Transverse colon (tissue), 4 donors: ENCODE data around the gene B4GALT2. TPM values are rescaled to one million over a fixed set of nuclear protein-coding genes. Genes with fewer than 3 reads are reported as not detected.

Source experiments
- DNase-seq: peaks from one replicate; pipeline ENCODE4 v3.0.0-alpha.2; 2019
- H3K27ac ChIP-seq, 4 donors: fragments of 200-600 bp; sonication (generic); 2 replicates each; pipeline ENCODE4 v1.5.1; 2016 to 2018; ENCODE audit warnings: inconsistent platforms in 4 of 4
- H3K27me3 ChIP-seq: fragments of 200-600 bp; sonication (generic); 2 replicates; pipeline ENCODE4 v1.5.1; 2017; ENCODE audit warnings: inconsistent platforms
- H3K36me3 ChIP-seq, 4 donors: fragments of 200-600 bp; sonication (generic); 2 replicates each; pipeline ENCODE4 v1.5.1; 2017 to 2019; ENCODE audit warnings: inconsistent platforms in 4 of 4
- H3K4me1 ChIP-seq, 4 donors: fragments of 200-600 bp; sonication (generic); 2 replicates each; pipeline ENCODE4 v1.5.1; 2017 to 2020; ENCODE audit warnings: inconsistent platforms in 4 of 4
- H3K4me3 ChIP-seq, 4 donors: fragments of 200-600 bp; sonication (generic); 1 replicate in 1 of 4; 2 replicates in 3 of 4; pipeline versions ENCODE4 v1.5.1 to v1.6.1; 2017 to 2019; ENCODE audit warnings: inconsistent platforms in 4 of 4
- H3K9me3 ChIP-seq, 2 donors: fragments of 200-600 bp; sonication (generic); 2 replicates each; pipeline ENCODE4 v1.5.1; 2017 to 2019; ENCODE audit warnings: inconsistent platforms in 2 of 2
- EP300 ChIP-seq: sonication (generic); formaldehyde crosslinking; IDR thresholded peaks from one replicate; pipeline ENCODE4 v1.6.1; 2017; ENCODE audit warnings: antibody characterized with exemption, low read depth
- POLR2A ChIP-seq: fragments of 450-650 bp; IDR thresholded peaks from one replicate; pipeline ENCODE4 v1.6.1; 2016; ENCODE audit warnings: antibody characterized with exemption, mild to moderate bottlenecking, moderate library complexity
- POLR2AphosphoS5 ChIP-seq, 3 donors: sonication (generic); formaldehyde crosslinking; IDR thresholded peaks; one replicate each; pipeline ENCODE4 v1.6.1; 2016; ENCODE audit warnings: antibody characterized with exemption in 3 of 3
- WGBS, 2 donors: methylation state at CpG; one replicate each; pipeline ENCODE4 v1.1.5; 2018; ENCODE audit warnings: low coverage in 1 of 2; 5-methylcytosine and 5-hydroxymethylcytosine counted together
- in situ Hi-C, 4 donors: fragments of 200-750 bp; cut with MboI; loops; one replicate each; pipeline versions ENCODE4 v1.15.0 to v1.15.1; 2017; ENCODE audit warnings: low sequenced_read_pairs in 3 of 4, low pct_ligation_motif_present in 1 of 4, low pct_unique_long_range_greater_than_20kb in 1 of 4
- intact Hi-C: fragments of 100-400 bp; cut with DNase I; formaldehyde crosslinking; loops from one replicate; pipeline ENCODE4 v1.15.1; 2023; ENCODE audit warnings: low total_unique reads
- total RNA-seq, 4 donors: library from RNA; depleted of rRNA; stranded (reverse); fragments of >200 nt; gene quantifications; one replicate each; pipeline ENCODE4 v1.1.0, GENCODE V29; 2016
- TF ChIP-seq, protein P1 (sequence below), 5 experiments: fragments of 200-600 bp in 3 of 5; fragments of 450-650 bp in 2 of 5; sonication (generic) in 3 of 5; IDR thresholded peaks; 1 replicate in 2 of 5; 2 replicates in 3 of 5; pipeline ENCODE4 v1.5.1; 2016 to 2017; ENCODE audit warnings: antibody characterized with exemption in 5 of 5, inconsistent platforms in 3 of 5, mild to moderate bottlenecking in 2 of 5, moderate library complexity in 1 of 5

The B4GALT2 gene, protein sequence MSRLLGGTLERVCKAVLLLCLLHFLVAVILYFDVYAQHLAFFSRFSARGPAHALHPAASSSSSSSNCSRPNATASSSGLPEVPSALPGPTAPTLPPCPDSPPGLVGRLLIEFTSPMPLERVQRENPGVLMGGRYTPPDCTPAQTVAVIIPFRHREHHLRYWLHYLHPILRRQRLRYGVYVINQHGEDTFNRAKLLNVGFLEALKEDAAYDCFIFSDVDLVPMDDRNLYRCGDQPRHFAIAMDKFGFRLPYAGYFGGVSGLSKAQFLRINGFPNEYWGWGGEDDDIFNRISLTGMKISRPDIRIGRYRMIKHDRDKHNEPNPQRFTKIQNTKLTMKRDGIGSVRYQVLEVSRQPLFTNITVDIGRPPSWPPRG
- total RNA-seq = 10 to 100 TPM; 16.5 to 19.5 (median 18.6) TPM

DNA sequence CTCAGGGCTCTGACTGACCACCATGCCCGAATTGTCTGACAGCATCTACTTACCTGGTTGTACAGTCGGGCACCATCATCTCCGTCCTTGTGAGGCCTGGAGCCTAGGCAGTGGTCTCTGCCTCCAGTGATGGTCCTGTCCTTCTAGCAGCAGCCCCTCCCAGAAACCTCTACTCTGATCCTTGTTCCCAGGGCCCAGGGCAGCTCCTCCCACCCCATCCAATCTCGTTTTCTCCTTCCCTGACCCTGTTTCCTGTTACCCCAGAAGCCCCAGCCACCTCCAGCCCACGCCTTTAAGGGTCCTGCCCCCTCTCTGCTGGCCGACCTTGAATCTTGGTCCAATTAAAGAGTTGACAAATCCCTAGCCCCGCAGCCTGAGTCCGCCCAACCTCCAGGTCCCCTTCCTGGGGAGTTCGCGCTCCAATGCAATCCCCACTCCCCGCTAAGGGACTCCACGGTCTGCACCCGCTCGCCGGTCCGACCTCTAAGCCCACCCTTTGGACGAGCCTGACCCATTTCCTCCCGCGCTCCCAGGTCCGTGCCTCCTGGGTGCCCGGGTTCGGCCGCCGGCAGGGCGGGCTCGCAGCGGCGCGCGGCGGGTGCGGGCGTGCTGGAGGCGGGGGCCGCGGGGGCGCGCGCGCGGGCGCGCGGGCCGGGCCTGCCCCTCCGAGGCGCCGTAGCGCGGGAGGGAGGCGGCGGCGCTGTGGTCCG lies at the start of gene B4GALT2:
B4GALT2 (plus strand) TSS at position 660 of the 710 bp plus-strand sequence. CDS start 1,951 bp downstream, outside the sequence.
- Histone ChIP-seq H3K4me3 (peak within 1 kb of the TSS; percentile 73 to 83 (median 78)), H3K4me1 (peaks cover 38 to 59% (median 56%) of the 10 kb centered on the region in 4 donors), H3K36me3 (peaks cover 0 to 5% (median 0%) of the 10 kb centered on the region in 4 donors), H3K27ac (peak within 1 kb of the TSS; percentile 72 to 85 (median 82)), H3K9me3 (no peaks in the 10 kb centered on the region), H3K27me3 (no peaks in the 10 kb centered on the region)
- in situ Hi-C loops (no loop called here), intact Hi-C loops (no loop called here)
- TF ChIP-seq EP300 (no peak), POLR2AphosphoS5 (IDR thresholded peaks at IDR 0.05) (no peak), POLR2A (peak; percentile 23)
- TF ChIP-seq, protein P1, sequence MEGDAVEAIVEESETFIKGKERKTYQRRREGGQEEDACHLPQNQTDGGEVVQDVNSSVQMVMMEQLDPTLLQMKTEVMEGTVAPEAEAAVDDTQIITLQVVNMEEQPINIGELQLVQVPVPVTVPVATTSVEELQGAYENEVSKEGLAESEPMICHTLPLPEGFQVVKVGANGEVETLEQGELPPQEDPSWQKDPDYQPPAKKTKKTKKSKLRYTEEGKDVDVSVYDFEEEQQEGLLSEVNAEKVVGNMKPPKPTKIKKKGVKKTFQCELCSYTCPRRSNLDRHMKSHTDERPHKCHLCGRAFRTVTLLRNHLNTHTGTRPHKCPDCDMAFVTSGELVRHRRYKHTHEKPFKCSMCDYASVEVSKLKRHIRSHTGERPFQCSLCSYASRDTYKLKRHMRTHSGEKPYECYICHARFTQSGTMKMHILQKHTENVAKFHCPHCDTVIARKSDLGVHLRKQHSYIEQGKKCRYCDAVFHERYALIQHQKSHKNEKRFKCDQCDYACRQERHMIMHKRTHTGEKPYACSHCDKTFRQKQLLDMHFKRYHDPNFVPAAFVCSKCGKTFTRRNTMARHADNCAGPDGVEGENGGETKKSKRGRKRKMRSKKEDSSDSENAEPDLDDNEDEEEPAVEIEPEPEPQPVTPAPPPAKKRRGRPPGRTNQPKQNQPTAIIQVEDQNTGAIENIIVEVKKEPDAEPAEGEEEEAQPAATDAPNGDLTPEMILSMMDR (IDR thresholded peaks at IDR 0.05) = no peak
- peak; percentile 62 for DNase-seq
- WGBS, 2 donors = 2 to 4% methylated on average over 6 to 29 of the region's 54 CpGs

DNA sequence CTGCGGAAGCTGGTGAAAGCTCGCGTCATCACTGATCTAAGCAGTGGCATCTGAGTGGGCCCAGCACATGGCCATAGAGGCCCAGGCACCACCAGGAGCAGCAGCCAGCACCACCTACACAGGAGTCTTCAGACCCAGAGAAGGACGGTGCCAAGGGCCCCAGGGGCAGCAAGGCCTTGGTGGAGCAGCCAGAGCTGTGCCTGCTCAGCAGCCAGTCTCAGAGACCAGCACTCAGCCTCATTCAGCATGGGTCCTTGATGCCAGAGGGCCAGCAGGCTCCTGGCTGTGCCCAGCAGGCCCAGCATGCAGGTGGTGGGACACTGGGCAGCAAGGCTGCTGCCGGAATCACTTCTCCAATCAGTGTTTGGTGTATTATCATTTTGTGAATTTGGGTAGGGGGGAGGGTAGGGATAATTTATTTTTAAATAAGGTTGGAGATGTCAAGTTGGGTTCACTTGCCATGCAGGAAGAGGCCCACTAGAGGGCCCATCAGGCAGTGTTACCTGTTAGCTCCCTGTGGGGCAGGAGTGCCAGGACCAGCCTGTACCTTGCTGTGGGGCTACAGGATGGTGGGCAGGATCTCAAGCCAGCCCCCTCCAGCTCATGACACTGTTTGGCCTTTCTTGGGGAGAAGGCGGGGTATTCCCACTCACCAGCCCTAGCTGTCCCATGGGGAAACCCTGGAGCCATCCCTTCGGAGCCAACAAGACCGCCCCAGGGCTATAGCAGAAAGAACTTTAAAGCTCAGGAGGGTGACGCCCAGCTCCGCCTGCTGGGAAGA lies 48.7 kb upstream of the B4GALT2 start:
- Histone ChIP-seq H3K27me3 (peaks cover 7% of the 10 kb centered on the region), H3K9me3 (no peaks in the 10 kb centered on the region), H3K4me3 (no peak overlapping the region), H3K4me1 (peaks cover 7 to 24% (median 22%) of the 10 kb centered on the region in 4 donors), H3K27ac (no peak overlapping the region), H3K36me3 (no peaks in the 10 kb centered on the region)
- in situ Hi-C loops (loop anchor here (5.0 to 25.0 kb wide), 5 partner anchors 156 to 393 kb away; partner anchors contain the start of gene PTPRF (in 1 of the 4)), intact Hi-C loops (no loop called here)
- WGBS, 2 donors = 93% methylated on average over 10 of the region's 10 CpGs; no CpG with 5 or more reads in 1 of the 2 donors
- DNase-seq = peak; percentile 22
- no peak for TF ChIP-seq POLR2A
- no peak for TF ChIP-seq EP300
- TF ChIP-seq, protein P1 (IDR thresholded peaks at IDR 0.05) = peak; percentile 20 to 49 (median 46)

DNA sequence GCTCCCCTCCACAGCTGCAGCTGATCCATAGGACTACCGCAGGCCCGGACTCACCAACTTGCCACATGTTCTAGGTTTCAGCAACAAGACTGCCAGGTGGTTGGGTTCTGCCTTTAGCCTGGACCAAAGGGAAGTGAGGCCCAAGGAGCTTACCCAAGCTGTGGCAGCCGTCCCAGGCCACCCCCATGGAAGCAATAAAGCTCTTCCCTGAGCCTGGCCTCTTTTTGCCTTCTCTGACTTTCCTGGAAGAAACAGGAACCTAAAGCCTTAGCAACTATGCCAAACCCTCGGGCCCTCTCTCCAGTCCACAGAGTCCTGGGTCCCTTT lies 48.1 kb upstream of the B4GALT2 start:
- WGBS, 2 donors = 77% methylated on average over 4 of the region's 4 CpGs; no CpG with 5 or more reads in 1 of the 2 donors
- Histone ChIP-seq H3K4me1 (peaks cover 12 to 30% (median 27%) of the 10 kb centered on the region in 4 donors), H3K36me3 (no peaks in the 10 kb centered on the region), H3K4me3 (no peak overlapping the region), H3K27me3 (peaks cover 12% of the 10 kb centered on the region), H3K27ac (no peak overlapping the region), H3K9me3 (no peaks in the 10 kb centered on the region)
- intact Hi-C loops = no loop called here
- DNase-seq = no peak
- TF ChIP-seq EP300 (no peak), POLR2AphosphoS5 (IDR thresholded peaks at IDR 0.05) (no peak), POLR2A (no peak)
- TF ChIP-seq, protein P1 (IDR thresholded peaks at IDR 0.05) = no peak
- in situ Hi-C loops = loop anchor here (5.0 to 25.0 kb wide), 5 partner anchors 156 to 394 kb away; partner anchors contain the start of gene PTPRF (in 1 of the 4)
